Measurements from ENCODE around the gene RWDD1. TPM values are rescaled to one million over a fixed set of nuclear protein-coding genes. Genes with fewer than 3 reads are reported as not detected.

Gene RWDD1
- 210 TPM for polyA plus RNA-seq (2013, experiment 1 of 2)
- polyA plus RNA-seq (2013, experiment 2 of 2), result 213 TPM

- Histone ChIP-seq H3K23ac (ENCODE audit: low read length in 2 of 2) (peak within 1 kb of the TSS in 1 of 2 experiments; percentile 15), H3K27me3 (ENCODE audit: control insufficient read depth in 1 of 2, insufficient read depth in 1 of 2, low read length in 2 of 2) (no peaks in the 10 kb centered on the region), H3K4me2 (ENCODE audit: low read length, poor library complexity, severe bottlenecking) (peak within 1 kb of the TSS; percentile 71), H3K4me3 (ENCODE audit: insufficient read depth in 1 of 2, low read depth in 1 of 2, low read length in 2 of 2) (peak within 1 kb of the TSS; percentile 90 to 93), H3K27ac (ENCODE audit: low read length, poor library complexity, severe bottlenecking) (peak within 1 kb of the TSS; percentile 89), H2AK5ac (ENCODE audit: low read length, severe bottlenecking) (no peak within 1 kb of the TSS), H3K4ac (ENCODE audit: low read depth in 1 of 2, low read length in 2 of 2) (peak within 1 kb of the TSS in 1 of 2 experiments; percentile 96), H4K8ac (ENCODE audit: low read length) (peak within 1 kb of the TSS; percentile 67), H2BK120ac (ENCODE audit: low read depth, low read length) (no peak within 1 kb of the TSS), H2AFZ (ENCODE audit: low read depth, low read length) (peak within 1 kb of the TSS; percentile 87), H3K9me3 (ENCODE audit: control insufficient read depth, low read length) (no peaks in the 10 kb centered on the region), H2BK15ac (ENCODE audit: low read depth, poor library complexity, severe bottlenecking) (no peak within 1 kb of the TSS), H3K36me3 (ENCODE audit: control insufficient read depth in 1 of 2, insufficient read depth in 2 of 2, low read depth in 1 of 2, low read length in 2 of 2) (peaks cover 6 to 19% of the 10 kb centered on the region in 2 experiments), H3K9ac (ENCODE audit: low read length) (peak within 1 kb of the TSS; percentile 96), H2BK12ac (ENCODE audit: low read length in 2 of 2) (no peak within 1 kb of the TSS), H4K91ac (ENCODE audit: low read length) (peak within 1 kb of the TSS; percentile 1), H3K4me1 (ENCODE audit: control insufficient read depth, insufficient read depth, low read depth, low read length) (no peaks in the 10 kb centered on the region), H3K18ac (ENCODE audit: low read depth in 1 of 2, low read length in 2 of 2) (peak within 1 kb of the TSS; percentile 65 to 90), H3K14ac (ENCODE audit: low read length in 2 of 2) (peak within 1 kb of the TSS in 1 of 2 experiments; percentile 93), H2BK5ac (ENCODE audit: low read depth, low read length, poor library complexity, severe bottlenecking) (peak within 1 kb of the TSS; percentile 31), H3K79me1 (replicated peaks; ENCODE audit: low read length, poor library complexity, severe bottlenecking) (peaks cover 9% of the 10 kb centered on the region)
- peak; percentile 100 for DNase-seq
- under 1% methylated on average over 51 of the region's 62 CpGs for WGBS
Measured at GRCh38 chr6:116570856-116571682, at the start of gene RWDD1. Gene RWDD1 (plus strand): TSS chr6:116571504. CDS start chr6:116571583, 79 bp downstream.

GRCh38 chr6:116522896-116523295 is 48.4 kb upstream of the RWDD1 start:
- H3K14ac ChIP-seq (ENCODE audit: low read length in 2 of 2), result no peak overlapping the region
- H4K8ac ChIP-seq (ENCODE audit: low read length), result no peak overlapping the region
- no peak overlapping the region for H3K23ac ChIP-seq (ENCODE audit: low read length in 2 of 2)
- H3K27ac ChIP-seq (ENCODE audit: low read length, poor library complexity, severe bottlenecking), result no peak overlapping the region
- H2BK120ac ChIP-seq (ENCODE audit: low read depth, low read length), result no peak overlapping the region
- H3K4me1 ChIP-seq (ENCODE audit: control insufficient read depth, insufficient read depth, low read depth, low read length), result no peaks in the 10 kb centered on the region
- no peak overlapping the region for H4K91ac ChIP-seq (ENCODE audit: low read length)
- H2AK5ac ChIP-seq (ENCODE audit: low read length, severe bottlenecking), result no peak overlapping the region
- WGBS, result no CpG with 5 or more reads among the region's 2 CpGs
- H3K36me3 ChIP-seq (ENCODE audit: control insufficient read depth in 1 of 2, insufficient read depth in 2 of 2, low read depth in 1 of 2, low read length in 2 of 2), result no peaks in the 10 kb centered on the region
- no peak overlapping the region for H2BK5ac ChIP-seq (ENCODE audit: low read depth, low read length, poor library complexity, severe bottlenecking)
- no peak overlapping the region for H3K4me2 ChIP-seq (ENCODE audit: low read length, poor library complexity, severe bottlenecking)
- H3K18ac ChIP-seq (ENCODE audit: low read depth in 1 of 2, low read length in 2 of 2), result no peak overlapping the region
- no peak overlapping the region for H3K4me3 ChIP-seq (ENCODE audit: insufficient read depth in 1 of 2, low read depth in 1 of 2, low read length in 2 of 2)
- H2BK15ac ChIP-seq (ENCODE audit: low read depth, poor library complexity, severe bottlenecking), result no peak overlapping the region
- no peak overlapping the region for H2BK12ac ChIP-seq (ENCODE audit: low read length in 2 of 2)
- no peak for DNase-seq
- H3K9me3 ChIP-seq (ENCODE audit: control insufficient read depth, low read length), result no peaks in the 10 kb centered on the region
- H3K9ac ChIP-seq (ENCODE audit: low read length), result no peak overlapping the region
- no peak overlapping the region for H2AFZ ChIP-seq (ENCODE audit: low read depth, low read length)
- H3K4ac ChIP-seq (ENCODE audit: low read depth in 1 of 2, low read length in 2 of 2), result no peak overlapping the region
- peaks cover 5% of the 10 kb centered on the region for H3K79me1 ChIP-seq (replicated peaks; ENCODE audit: low read length, poor library complexity, severe bottlenecking)
- H3K27me3 ChIP-seq (ENCODE audit: control insufficient read depth in 1 of 2, insufficient read depth in 1 of 2, low read length in 2 of 2), result no peaks in the 10 kb centered on the region

- no peak overlapping the region for H2AFZ ChIP-seq (ENCODE audit: low read depth, low read length)
- H4K8ac ChIP-seq (ENCODE audit: low read length), result no peak overlapping the region
- no peak overlapping the region for H2BK120ac ChIP-seq (ENCODE audit: low read depth, low read length)
- H3K4ac ChIP-seq (ENCODE audit: low read depth in 1 of 2, low read length in 2 of 2), result no peak overlapping the region
- peaks cover 1% of the 10 kb centered on the region for H3K79me1 ChIP-seq (replicated peaks; ENCODE audit: low read length, poor library complexity, severe bottlenecking)
- no peak overlapping the region for H3K27ac ChIP-seq (ENCODE audit: low read length, poor library complexity, severe bottlenecking)
- no peaks in the 10 kb centered on the region for H3K9me3 ChIP-seq (ENCODE audit: control insufficient read depth, low read length)
- no peak overlapping the region for H2AK5ac ChIP-seq (ENCODE audit: low read length, severe bottlenecking)
- no peak overlapping the region for H3K18ac ChIP-seq (ENCODE audit: low read depth in 1 of 2, low read length in 2 of 2)
- no peaks in the 10 kb centered on the region for H3K36me3 ChIP-seq (ENCODE audit: control insufficient read depth in 1 of 2, insufficient read depth in 2 of 2, low read depth in 1 of 2, low read length in 2 of 2)
- H3K23ac ChIP-seq (ENCODE audit: low read length in 2 of 2), result no peak overlapping the region
- no peak overlapping the region for H2BK12ac ChIP-seq (ENCODE audit: low read length in 2 of 2)
- H3K9ac ChIP-seq (ENCODE audit: low read length), result no peak overlapping the region
- no peak overlapping the region for H3K4me3 ChIP-seq (ENCODE audit: insufficient read depth in 1 of 2, low read depth in 1 of 2, low read length in 2 of 2)
- no peak overlapping the region for H3K4me2 ChIP-seq (ENCODE audit: low read length, poor library complexity, severe bottlenecking)
- no peaks in the 10 kb centered on the region for H3K27me3 ChIP-seq (ENCODE audit: control insufficient read depth in 1 of 2, insufficient read depth in 1 of 2, low read length in 2 of 2)
- no peak overlapping the region for H3K14ac ChIP-seq (ENCODE audit: low read length in 2 of 2)
- no peak overlapping the region for H4K91ac ChIP-seq (ENCODE audit: low read length)
- peaks cover 3% of the 10 kb centered on the region for H3K4me1 ChIP-seq (ENCODE audit: control insufficient read depth, insufficient read depth, low read depth, low read length)
- WGBS, result no CpG with 5 or more reads among the region's 2 CpGs
- DNase-seq, result no peak
- no peak overlapping the region for H2BK5ac ChIP-seq (ENCODE audit: low read depth, low read length, poor library complexity, severe bottlenecking)
- H2BK15ac ChIP-seq (ENCODE audit: low read depth, poor library complexity, severe bottlenecking), result no peak overlapping the region
Measured at GRCh38 chr6:116524236-116524635, 47.1 kb upstream of the RWDD1 start.

- H2BK15ac ChIP-seq (ENCODE audit: low read depth, poor library complexity, severe bottlenecking), result no peak overlapping the region
- H2BK120ac ChIP-seq (ENCODE audit: low read depth, low read length), result no peak overlapping the region
- no peak overlapping the region for H2BK12ac ChIP-seq (ENCODE audit: low read length in 2 of 2)
- no peak overlapping the region for H3K4me3 ChIP-seq (ENCODE audit: insufficient read depth in 1 of 2, low read depth in 1 of 2, low read length in 2 of 2)
- no peak overlapping the region for H2AK5ac ChIP-seq (ENCODE audit: low read length, severe bottlenecking)
- no peak for DNase-seq
- H3K4me2 ChIP-seq (ENCODE audit: low read length, poor library complexity, severe bottlenecking), result no peak overlapping the region
- no peak overlapping the region for H2AFZ ChIP-seq (ENCODE audit: low read depth, low read length)
- H3K4ac ChIP-seq (ENCODE audit: low read depth in 1 of 2, low read length in 2 of 2), result no peak overlapping the region
- H3K27ac ChIP-seq (ENCODE audit: low read length, poor library complexity, severe bottlenecking), result no peak overlapping the region
- H3K9ac ChIP-seq (ENCODE audit: low read length), result no peak overlapping the region
- no peak overlapping the region for H3K18ac ChIP-seq (ENCODE audit: low read depth in 1 of 2, low read length in 2 of 2)
- H3K4me1 ChIP-seq (ENCODE audit: control insufficient read depth, insufficient read depth, low read depth, low read length), result peaks cover 10% of the 10 kb centered on the region
- H3K36me3 ChIP-seq (ENCODE audit: control insufficient read depth in 1 of 2, insufficient read depth in 2 of 2, low read depth in 1 of 2, low read length in 2 of 2), result no peaks in the 10 kb centered on the region
- no peak overlapping the region for H3K23ac ChIP-seq (ENCODE audit: low read length in 2 of 2)
- no peaks in the 10 kb centered on the region for H3K9me3 ChIP-seq (ENCODE audit: control insufficient read depth, low read length)
- H3K27me3 ChIP-seq (ENCODE audit: control insufficient read depth in 1 of 2, insufficient read depth in 1 of 2, low read length in 2 of 2), result no peaks in the 10 kb centered on the region
- no peak overlapping the region for H3K14ac ChIP-seq (ENCODE audit: low read length in 2 of 2)
- H4K91ac ChIP-seq (ENCODE audit: low read length), result no peak overlapping the region
- H3K79me1 ChIP-seq (replicated peaks; ENCODE audit: low read length, poor library complexity, severe bottlenecking), result no peaks in the 10 kb centered on the region
- no CpG with 5 or more reads among the region's 1 CpG for WGBS
- H4K8ac ChIP-seq (ENCODE audit: low read length), result no peak overlapping the region
- no peak overlapping the region for H2BK5ac ChIP-seq (ENCODE audit: low read depth, low read length, poor library complexity, severe bottlenecking)
Measured at GRCh38 chr6:116528133-116528532, 43.2 kb upstream of the RWDD1 start.
